ENCODE measurements around the gene BAHD1. TPM values are rescaled to one million over a fixed set of nuclear protein-coding genes. Genes with fewer than 3 reads are reported as not detected.

The BAHD1 gene
- polyA plus RNA-seq, result 1 to 10 TPM; 8.7 to 10.0 (median 9.8) TPM

DNA sequence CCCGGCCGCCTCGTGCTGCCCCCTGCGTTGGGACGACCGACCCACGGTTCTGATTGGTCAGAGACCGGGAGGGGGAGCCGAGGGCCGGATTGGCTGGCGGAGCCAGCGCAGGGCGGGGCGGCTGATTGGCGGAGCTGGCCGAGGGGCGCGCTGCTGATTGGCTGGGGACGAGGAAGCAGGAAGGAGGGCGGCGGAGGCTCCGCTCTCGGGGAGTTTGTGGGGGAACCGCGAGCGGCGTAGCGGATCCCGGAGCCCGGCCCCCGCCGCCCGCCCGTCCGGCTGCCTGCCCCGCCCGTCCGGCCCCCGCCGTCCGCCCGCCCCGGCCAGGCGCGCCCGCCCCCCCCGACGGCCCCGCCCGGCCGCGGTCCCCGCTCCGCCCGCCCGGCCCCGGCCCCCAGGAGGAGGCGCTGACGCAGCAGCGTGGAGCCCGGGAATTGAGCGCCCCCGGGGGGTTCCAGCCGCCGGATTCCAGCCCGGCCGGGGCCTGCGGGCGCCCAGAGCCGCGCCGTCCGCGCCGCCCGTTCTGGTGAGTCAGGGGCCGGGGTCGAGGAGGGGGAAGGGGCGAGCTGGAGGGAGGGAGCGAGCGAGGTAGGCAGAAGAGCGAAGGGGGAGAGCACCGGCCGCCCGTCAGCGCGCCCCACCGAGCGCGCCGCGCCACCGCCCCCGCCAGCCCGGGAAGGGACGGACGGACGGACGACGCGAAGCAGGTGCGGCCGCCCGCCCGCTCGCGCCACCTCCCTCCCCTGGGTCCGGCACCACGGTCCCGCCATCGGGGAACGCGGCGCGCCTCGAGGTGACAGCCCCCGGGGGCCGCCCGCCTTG, at the start of gene BAHD1:
TSS of gene BAHD1 (plus strand) at position 211 of the 822 bp plus-strand sequence. CDS start 17,512 bp downstream, outside the sequence.
- 0 to 1% (median 1%) methylated on average over 45 to 114 of the region's 119 CpGs for WGBS, 3 donors
- no peak within 1 kb of the TSS for H3K27ac ChIP-seq (ENCODE audit: low read depth, low read length)

DNA sequence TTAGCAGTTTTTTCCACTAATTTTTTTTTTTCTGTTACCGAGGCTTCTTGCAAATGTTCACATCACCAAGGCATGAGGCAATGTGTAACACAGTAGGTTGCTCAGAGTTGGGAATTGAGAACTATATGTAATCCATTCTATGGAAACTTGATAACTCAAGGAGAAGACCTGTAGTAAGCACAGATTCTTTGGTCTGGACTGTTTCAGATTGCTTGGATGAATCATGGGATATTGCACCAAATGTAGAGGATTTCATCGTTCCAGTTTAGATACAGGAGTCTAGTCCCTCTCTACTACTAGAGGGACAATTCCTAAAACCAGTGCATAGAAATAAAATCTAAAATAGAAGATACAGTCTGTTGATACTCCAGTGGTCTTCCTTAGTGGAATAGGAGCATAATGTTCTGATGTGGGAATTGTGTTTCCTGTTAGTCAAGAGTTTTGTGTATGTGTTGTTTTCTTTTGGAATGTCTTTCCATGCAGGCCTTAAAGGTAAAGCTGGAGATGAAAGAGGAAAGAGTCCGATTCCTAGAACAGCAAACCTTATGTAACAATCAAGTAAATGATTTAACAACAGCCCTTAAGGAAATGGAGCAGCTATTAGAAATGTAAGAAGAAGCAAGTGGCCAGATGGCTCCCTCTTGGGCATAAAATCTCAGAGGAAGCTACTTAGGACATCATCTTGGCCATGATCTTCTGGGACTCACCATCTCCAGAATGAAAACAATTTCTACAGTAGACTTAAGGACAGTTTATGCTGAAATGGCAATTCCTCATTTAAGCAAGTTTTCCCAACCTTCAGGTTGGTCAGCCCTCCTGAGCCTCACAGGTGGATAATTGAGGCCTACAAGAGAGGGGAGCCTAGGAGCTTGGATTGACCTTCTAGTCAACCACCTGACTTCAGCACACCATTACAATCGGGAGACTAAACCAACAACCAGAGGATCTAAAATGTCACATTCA, 47.5 kb upstream of the BAHD1 start:
- WGBS, 3 donors, result 83 to 93% (median 92%) methylated on average over 4 of the region's 4 CpGs
- no peak overlapping the region for H3K27ac ChIP-seq (ENCODE audit: low read depth, low read length)

DNA sequence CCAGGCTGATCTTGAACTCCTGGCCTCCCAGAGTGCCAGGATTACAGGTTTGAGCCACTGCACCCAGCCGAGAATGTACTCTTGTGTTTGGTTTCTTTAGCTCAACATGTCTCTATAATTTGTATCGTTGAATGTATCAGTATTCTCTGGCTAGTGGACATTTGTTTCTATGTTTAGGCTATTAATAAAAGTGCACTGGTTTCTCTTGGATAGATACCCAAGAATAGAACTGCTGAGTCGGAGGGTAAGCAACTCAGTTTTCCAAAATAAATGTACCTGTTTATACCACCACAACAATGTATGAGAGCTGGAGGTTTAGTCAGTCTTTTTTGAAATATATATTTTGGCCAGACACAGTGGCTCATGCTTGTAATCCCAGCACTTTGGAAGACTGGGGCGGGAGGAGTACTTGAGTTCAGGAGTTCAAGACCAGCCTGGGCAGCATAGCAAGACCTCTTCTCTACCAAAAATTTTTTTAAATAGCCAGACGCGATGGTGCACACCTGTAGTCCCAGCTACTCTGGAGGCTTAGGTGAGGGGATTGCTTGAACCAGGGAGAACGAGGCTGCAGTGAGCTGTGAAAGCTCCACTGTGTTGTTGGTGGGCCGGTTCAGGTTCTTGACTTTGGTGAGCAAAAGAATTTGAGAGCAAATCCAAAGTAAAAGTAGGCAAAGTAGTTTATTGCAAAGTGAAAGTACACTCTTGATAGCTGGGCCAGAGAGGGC, 42.9 kb upstream of the BAHD1 start:
- 90 to 92% (median 91%) methylated on average over 8 of the region's 8 CpGs for WGBS, 3 donors
- no peak overlapping the region for H3K27ac ChIP-seq (ENCODE audit: low read depth, low read length)

DNA sequence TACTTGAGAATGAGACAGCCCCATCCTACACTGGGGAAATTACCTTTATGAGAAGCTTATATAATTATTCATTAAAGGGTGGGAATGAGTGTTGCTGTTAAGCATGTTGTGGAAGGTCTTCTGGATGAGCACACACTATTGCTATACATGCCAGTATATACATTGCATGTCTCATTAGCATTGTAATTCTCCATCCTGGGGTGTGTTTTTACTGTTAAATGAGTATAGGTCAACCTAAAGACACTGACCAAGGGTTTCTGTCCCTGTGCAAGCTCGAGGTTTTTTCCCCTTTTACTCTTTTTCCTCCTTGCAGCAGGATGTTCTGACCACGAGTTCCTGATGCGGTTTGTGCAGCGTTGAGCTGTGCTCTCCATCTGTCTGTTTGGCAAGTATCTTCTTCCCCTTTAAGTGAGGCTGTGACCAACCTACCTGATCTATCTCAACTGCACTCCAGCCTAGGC, 42.3 kb upstream of the BAHD1 start:
- H3K27ac ChIP-seq (ENCODE audit: low read depth, low read length), result no peak overlapping the region
- 44 to 64% (median 50%) methylated on average over 4 of the region's 4 CpGs for WGBS, 3 donors

DNA sequence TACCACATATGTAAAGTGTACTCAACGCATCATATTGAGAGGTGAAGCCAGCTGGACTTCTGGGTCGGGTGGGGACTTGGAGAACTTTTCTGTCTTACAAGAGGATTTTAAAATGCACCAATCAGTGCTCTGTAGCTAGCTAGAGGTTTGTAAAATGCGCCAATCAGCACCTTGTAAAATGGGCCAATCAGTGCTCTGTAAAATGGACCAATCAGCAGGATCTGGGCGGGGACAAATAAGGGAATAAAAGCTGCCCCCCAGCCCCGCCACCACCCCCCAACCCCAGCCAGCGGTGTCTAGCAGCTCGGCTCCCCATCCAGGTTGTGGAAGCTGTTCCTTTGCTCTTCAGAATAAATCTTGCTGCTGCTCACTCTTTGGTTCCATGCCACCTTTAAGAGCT, 41.4 kb upstream of the BAHD1 start:
- WGBS, 3 donors, result 73 to 89% (median 79%) methylated on average over 7 of the region's 7 CpGs
- H3K27ac ChIP-seq (ENCODE audit: low read depth, low read length), result no peak overlapping the region

DNA sequence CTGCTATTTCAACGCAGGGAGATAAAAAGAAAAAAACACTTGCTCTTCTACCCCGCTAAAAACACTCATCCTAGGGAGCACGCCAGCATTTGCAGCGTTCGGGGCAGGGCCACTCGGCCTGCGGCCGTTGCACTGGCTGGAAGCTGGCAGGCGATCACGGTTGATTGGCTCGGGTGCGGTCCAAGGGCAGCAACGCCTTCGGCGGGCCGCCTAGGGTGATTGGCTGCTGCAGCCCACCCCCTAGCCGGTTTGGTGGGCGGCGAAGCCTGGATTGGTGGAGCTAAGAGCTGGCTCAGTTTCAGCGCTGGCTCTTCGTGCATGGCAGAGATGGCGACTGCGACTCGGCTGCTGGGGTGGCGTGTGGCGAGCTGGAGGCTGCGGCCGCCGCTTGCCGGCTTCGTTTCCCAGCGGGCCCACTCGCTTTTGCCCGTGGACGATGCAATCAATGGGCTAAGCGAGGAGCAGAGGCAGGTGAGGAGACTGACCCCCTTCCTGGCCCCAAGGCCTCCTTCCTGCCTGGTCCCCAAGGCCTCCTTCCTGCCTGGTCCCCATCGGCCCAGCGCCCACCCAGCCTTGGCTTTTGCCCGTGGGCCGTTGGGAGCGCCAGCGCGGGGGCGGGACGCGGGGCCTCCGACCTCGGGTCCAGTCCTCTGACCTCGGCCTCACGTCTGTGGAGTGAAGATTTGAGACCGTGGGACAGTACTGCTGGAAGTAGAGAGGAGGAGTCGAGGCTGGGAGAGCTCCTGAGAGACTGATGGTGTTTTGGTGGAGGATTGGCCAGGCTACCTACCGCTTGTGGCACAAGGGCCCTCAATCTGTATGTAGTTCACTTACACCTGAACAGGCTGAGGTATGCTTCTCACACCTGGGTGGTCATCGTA, 35.0 kb upstream of the BAHD1 start, which contains the start of gene IVD:
TSS of gene IVD (plus strand) at position 295 of the 881 bp plus-strand sequence. CDS start at position 328, 33 bp downstream.
- 1% methylated on average over 53 to 54 of the region's 54 CpGs for WGBS, 3 donors
- H3K27ac ChIP-seq (ENCODE audit: low read depth, low read length), result no peak within 1 kb of the TSS

DNA sequence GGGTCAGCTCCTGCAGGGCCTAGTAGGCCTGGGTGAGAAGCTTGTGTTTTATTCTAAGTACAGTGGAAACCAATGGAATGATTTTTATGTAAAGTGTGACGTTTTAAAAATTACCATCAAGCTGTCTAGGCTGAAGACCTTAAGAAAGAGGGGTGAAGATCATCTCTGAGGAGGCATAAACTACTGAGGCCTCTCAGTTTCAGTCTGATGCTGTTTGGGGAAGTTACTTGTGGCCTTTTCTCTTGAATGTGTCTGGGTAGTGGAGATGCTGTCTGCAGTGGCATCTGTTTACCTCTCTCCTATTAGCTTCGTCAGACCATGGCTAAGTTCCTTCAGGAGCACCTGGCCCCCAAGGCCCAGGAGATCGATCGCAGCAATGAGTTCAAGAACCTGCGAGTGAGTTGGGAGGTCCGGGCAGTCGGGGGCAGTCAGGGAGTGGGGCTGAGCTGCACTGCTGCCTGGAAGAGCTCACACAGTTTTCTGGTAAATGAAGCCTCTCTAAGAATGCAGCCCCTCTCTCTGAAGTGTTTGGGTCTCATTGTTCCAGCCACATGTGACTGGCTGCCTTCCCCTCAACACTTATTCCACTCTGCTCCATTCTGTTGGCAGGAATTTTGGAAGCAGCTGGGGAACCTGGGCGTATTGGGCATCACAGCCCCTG, 33.3 kb upstream of the BAHD1 start:
- no peak overlapping the region for H3K27ac ChIP-seq (ENCODE audit: low read depth, low read length)
- 80 to 92% (median 82%) methylated on average over 8 of the region's 8 CpGs for WGBS, 3 donors

DNA sequence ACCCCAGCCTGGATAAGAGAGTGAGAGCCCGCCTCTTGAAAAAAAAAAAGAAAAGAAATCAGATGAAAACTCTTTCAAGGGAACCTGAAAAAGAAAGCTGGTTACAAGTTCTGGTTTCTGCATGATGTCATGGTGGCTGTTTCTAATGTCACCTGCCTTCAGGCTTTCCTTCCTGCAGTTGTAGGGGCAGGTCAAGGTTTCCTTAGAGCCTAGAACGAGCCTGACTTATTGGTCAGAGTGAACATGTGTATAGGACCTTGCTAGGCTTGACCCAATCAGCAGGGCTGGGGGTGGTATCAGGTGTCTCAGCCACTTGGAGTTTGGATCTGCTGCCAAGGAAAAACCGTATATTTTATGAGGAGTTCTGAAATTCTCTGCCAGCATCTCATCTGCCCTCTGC, 31.4 kb upstream of the BAHD1 start:
- no peak overlapping the region for H3K27ac ChIP-seq (ENCODE audit: low read depth, low read length)
- WGBS, 3 donors, result 70 to 86% (median 79%) methylated on average over 3 of the region's 3 CpGs

DNA sequence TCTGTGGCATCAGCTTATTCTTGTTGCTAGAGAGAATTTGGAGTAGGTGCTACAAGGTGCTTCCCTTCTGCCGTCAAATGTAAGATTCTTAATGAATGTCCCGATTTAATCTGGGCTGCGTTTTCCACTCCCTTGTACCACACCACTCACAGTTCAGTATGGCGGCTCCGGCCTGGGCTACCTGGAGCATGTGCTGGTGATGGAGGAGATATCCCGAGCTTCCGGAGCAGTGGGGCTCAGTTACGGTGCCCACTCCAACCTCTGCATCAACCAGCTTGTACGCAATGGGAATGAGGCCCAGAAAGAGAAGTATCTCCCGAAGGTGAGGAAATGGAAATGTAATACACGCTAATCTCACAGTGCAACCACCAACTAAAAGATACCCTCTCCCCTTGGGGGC, 30.3 kb upstream of the BAHD1 start:
- 91 to 98% (median 96%) methylated on average over 11 of the region's 11 CpGs for WGBS, 3 donors

DNA sequence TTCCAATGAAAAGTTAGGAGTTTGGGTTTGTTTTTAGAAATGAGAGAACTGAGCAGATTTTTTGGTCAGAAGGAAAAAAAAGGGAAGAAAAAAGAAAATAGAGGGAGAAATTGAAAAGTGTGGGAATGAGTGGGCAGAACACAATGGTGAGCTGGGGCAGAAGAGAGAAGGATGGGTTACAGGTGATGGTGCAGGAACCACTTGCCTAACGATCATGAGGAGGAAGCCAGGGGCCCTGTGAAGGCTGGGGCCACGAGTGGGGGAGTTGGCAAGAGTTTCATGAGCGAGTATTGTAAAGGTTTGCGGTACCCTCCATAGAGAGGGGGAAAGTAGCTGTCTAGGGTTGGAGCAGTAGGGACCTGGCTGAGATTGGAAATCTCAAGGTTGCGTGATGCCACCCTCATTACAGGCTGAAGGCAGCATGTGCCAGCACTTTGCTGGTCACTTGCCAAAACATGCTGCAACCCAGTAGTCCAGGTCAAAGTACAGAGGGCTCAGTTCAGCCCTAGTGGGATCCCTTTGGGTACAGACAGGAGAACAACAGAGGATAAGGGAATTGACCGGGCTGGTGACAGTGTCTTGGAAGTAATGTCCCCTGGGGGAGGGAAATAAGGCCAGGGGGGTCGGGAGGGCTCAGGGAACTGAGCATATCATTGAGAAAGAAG, 28.5 kb upstream of the BAHD1 start:
- 47 to 75% (median 72%) methylated on average over 7 of the region's 7 CpGs for WGBS, 3 donors

More for the DNA sequence above, 30.3 kb upstream of the BAHD1 start:
- H3K27ac ChIP-seq (ENCODE audit: low read depth, low read length), result no peak overlapping the region

DNA sequence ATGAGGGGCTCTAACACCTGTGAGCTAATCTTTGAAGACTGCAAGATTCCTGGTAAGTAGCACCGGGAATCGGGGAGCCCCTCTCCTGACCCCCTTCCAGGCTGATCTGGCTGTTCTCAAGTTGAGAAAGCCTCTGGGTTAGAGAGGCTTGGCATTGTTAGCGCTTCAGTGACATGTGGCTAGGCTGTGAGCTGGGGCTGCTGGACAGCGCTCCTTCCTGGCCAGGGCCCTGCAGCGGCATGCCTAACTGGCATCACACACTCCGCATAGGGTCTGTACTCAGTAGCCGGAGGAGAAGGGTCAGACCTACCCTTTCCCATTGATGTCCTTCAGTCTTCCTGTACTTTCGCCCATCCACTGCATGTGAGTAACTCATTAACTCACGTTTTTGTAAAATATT, 27.7 kb upstream of the BAHD1 start:
- no peak overlapping the region for H3K27ac ChIP-seq (ENCODE audit: low read depth, low read length)
- 88 to 91% (median 89%) methylated on average over 9 of the region's 9 CpGs for WGBS, 3 donors

More for the DNA sequence above, 28.5 kb upstream of the BAHD1 start:
- H3K27ac ChIP-seq (ENCODE audit: low read depth, low read length), result no peak overlapping the region

DNA sequence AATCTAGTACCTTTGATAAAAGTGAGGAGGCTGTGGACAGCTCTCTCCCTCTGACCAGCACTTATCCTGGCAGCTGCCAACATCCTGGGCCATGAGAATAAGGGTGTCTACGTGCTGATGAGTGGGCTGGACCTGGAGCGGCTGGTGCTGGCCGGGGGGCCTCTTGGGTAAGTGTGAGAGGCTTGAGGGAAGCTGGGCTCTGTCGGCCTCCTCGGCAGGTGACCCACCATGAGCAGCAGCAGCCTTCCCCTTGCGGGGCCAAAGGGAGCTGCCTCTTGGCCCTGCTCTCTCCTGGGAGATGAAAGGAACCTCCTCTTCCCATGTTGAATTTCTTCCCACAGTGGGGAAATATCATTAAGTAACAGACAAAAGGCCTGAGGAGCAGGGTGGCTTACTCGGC, 25.9 kb upstream of the BAHD1 start:
- H3K27ac ChIP-seq (ENCODE audit: low read depth, low read length), result no peak overlapping the region
- WGBS, 3 donors, result 81 to 94% (median 92%) methylated on average over 7 of the region's 7 CpGs

DNA sequence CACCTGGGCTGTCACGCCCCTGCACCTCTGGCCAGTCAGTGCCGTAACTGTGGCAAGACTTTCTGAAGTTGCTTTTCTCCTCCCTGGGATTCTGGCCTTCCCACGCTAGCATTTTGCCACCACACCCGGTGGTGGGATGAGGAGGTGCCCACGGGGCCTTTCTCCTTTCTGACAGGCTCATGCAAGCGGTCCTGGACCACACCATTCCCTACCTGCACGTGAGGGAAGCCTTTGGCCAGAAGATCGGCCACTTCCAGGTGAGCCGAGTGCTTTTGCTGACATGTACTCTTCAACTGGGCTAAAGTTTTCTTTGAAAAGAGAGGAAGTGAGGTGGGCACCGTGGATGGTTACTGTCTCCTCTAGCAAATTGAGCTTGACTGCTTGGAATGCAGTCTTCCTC, 25.5 kb upstream of the BAHD1 start:
- whole genome bisulfite sequencing, 3 donors, result 91 to 93% (median 92%) methylated on average over 10 of the region's 10 CpGs
- H3K27ac ChIP-seq (ENCODE audit: low read depth, low read length), result no peak overlapping the region

DNA sequence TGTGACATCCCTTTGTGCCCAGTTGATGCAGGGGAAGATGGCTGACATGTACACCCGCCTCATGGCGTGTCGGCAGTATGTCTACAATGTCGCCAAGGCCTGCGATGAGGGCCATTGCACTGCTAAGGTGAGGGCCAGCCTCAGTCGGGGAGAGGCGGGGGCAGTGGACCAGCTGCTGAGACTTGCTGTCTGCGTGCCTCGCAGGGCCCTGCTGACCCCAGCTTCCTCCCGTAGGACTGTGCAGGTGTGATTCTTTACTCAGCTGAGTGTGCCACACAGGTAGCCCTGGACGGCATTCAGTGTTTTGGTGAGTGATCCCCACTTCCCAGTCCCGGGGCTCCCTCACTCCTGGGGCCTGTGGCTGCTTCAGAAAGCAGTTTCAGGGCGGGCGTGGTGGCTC, 24.7 kb upstream of the BAHD1 start:
- H3K27ac ChIP-seq (ENCODE audit: low read depth, low read length), result no peak overlapping the region
- 94 to 96% (median 95%) methylated on average over 14 of the region's 14 CpGs for WGBS, 3 donors

DNA sequence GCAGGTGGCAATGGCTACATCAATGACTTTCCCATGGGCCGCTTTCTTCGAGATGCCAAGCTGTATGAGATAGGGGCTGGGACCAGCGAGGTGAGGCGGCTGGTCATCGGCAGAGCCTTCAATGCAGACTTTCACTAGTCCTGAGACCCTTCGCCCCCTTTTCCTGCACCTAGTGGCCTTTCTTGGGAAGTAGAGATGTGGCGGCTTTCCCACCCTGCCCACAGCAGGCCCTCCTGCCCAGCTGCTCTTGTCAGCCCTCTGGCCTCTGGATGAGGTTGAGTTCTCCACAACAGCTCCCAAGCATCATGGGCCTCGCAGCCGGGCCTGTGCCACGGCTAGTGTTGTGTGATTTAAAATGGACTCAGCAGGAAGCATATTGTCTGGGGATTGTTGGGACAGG, 22.6 kb upstream of the BAHD1 start:
- H3K27ac ChIP-seq (ENCODE audit: low read depth, low read length), result no peak overlapping the region
- 91 to 93% (median 92%) methylated on average over 10 of the region's 10 CpGs for WGBS, 3 donors

DNA sequence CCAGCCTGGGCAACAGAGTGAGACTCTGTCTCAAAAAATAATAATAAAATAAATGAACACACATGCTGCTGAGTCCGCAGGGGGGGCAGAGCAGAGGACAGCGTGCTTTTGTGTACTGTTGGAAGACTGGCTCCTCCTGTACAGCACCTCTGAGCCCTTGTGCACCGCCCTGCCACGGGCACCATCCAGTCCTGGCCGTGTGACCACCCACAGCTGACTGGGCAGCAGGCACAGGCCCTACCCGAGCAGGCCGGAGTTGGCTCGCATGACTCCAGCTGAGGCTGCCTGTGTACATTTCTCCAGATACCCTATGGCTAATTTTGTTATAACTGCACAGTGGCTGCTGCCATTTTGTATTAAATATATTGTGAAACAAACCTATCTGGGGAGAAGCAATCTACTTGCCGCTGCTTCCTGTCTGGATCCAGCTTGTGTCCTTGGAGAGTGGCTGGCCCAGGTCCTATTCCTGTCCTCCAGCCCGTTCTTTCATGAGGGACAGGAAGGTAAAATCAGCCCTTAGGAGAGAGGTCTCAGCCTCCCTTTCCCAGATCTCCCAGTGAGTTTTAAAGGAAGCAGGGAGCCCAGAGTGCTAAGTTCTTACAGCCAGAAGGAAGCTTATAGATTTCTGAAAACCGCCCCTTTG, 20.6 kb upstream of the BAHD1 start:
- 30 to 83% (median 74%) methylated on average over 11 of the region's 11 CpGs for WGBS, 3 donors
- H3K27ac ChIP-seq (ENCODE audit: low read depth, low read length), result no peak overlapping the region

Data from adipose tissue (tissue), 3 donors.